ENCODE data around the gene BUB3. TPM values are rescaled to one million over a fixed set of nuclear protein-coding genes. Genes with fewer than 3 reads are reported as not detected.
"Not testable (repeated sequence)": the region's sequence is repeated elsewhere in the genome, so short reads cannot be mapped to it uniquely, and the experiment has no call there.

Gene BUB3
- total RNA-seq, 4 donors from 2014 or later: 57.2 to 156 (median 99.4) TPM

- Histone ChIP-seq H3K36me3 (no peaks in the 10 kb centered on the region), H3K27ac (no peak overlapping the region), H3K4me1 (no peaks in the 10 kb centered on the region), H3K9me3 (no peaks in the 10 kb centered on the region), H3K4me3 (no peak overlapping the region), H3K27me3 (no peaks in the 10 kb centered on the region)
- no peak for DNase-seq
- no peak for TF ChIP-seq POLR2A (IDR thresholded peaks at IDR 0.05)
- TF ChIP-seq CTCF (IDR thresholded peaks at IDR 0.05): no peak
- intact Hi-C loops (cut with DNase I; ENCODE audit: low total_unique reads): no loop called here
Measured at GRCh38 chr10:123175389-123176387, 21.5 kb downstream of the BUB3 start.

- H3K27me3 ChIP-seq; intact Hi-C loops (cut with DNase I; ENCODE audit: low total_unique reads); H3K9me3 ChIP-seq; H3K4me3 ChIP-seq; H3K27ac ChIP-seq; DNase-seq; H3K36me3 ChIP-seq; H3K4me1 ChIP-seq: not testable (repeated sequence)
Measured at GRCh38 chr10:123178390-123178789, 24.2 kb downstream of the BUB3 start.

- no peak for DNase-seq
- Histone ChIP-seq H3K36me3 (no peaks in the 10 kb centered on the region), H3K27ac (no peak overlapping the region), H3K4me1 (no peaks in the 10 kb centered on the region), H3K27me3 (no peaks in the 10 kb centered on the region), H3K9me3 (peaks cover 0 to 7% of the 10 kb centered on the region in 2 donors), H3K4me3 (no peak overlapping the region)
- TF ChIP-seq POLR2A (IDR thresholded peaks at IDR 0.05) (no peak), CTCF (IDR thresholded peaks at IDR 0.05) (no peak)
- intact Hi-C loops (cut with DNase I; ENCODE audit: low total_unique reads): no loop called here
Measured at GRCh38 chr10:123180101-123181090, 26.2 kb downstream of the BUB3 start.

- TF ChIP-seq CTCF (IDR thresholded peaks at IDR 0.05) (no peak), POLR2A (IDR thresholded peaks at IDR 0.05) (no peak)
- no peaks in the 10 kb centered on the region for H3K27me3 ChIP-seq
- H3K4me1 ChIP-seq: no peaks in the 10 kb centered on the region
- H3K4me3 ChIP-seq: no peak overlapping the region
- H3K9me3 ChIP-seq: peaks cover 0 to 7% of the 10 kb centered on the region in 2 donors
- no peak for DNase-seq
- H3K27ac ChIP-seq: no peak overlapping the region
- intact Hi-C loops (cut with DNase I; ENCODE audit: low total_unique reads): no loop called here
- H3K36me3 ChIP-seq: no peaks in the 10 kb centered on the region
Measured at GRCh38 chr10:123183724-123184123, 29.5 kb downstream of the BUB3 start.

GRCh38 chr10:123187781-123188180 lies 33.6 kb downstream of the BUB3 start:
- Histone ChIP-seq H3K27me3 (no peaks in the 10 kb centered on the region), H3K4me3 (no peak overlapping the region), H3K36me3 (no peaks in the 10 kb centered on the region), H3K4me1 (no peaks in the 10 kb centered on the region), H3K27ac (no peak overlapping the region), H3K9me3 (peaks cover 0 to 7% of the 10 kb centered on the region in 2 donors)
- intact Hi-C loops (cut with DNase I; ENCODE audit: low total_unique reads): no loop called here
- no peak for DNase-seq
- TF ChIP-seq POLR2A (IDR thresholded peaks at IDR 0.05) (no peak), CTCF (IDR thresholded peaks at IDR 0.05) (no peak)

Measured in uterus (tissue), 4 donors.